Neural cell (in vitro differentiated cells): ENCODE results near the gene EIF4A3.

Source experiments
- EP300 ChIP-seq: fragments of 450-650 bp; conservative IDR thresholded peaks from 2 replicates; pipeline ENCODE4 v1.6.1; 2014; ENCODE audit warnings: antibody characterized with exemption, mild to moderate bottlenecking, moderate library complexity; ENCODE audit not compliant: poor library complexity, severe bottlenecking
- EZH2 ChIP-seq: fragments of 200-600, 300-800 bp; shearing (Covaris generic), sonication (generic); IDR thresholded peaks from 2 replicates; pipeline ENCODE4 v1.6.1; 2014; ENCODE audit warnings: antibody characterized with exemption, low read length, borderline replicate concordance, mild to moderate bottlenecking; ENCODE audit not compliant: insufficient read depth, poor library complexity, severe bottlenecking
- POLR2AphosphoS5 ChIP-seq: IDR thresholded peaks from 2 replicates; pipeline ENCODE4 v1.6.1; 2012
- RAD21 ChIP-seq: fragments of 450-650 bp; conservative IDR thresholded peaks from 2 replicates; pipeline ENCODE4 v1.6.1; 2014; ENCODE audit warnings: antibody characterized with exemption, mild to moderate bottlenecking, moderate library complexity
- REST ChIP-seq: IDR thresholded peaks from 2 replicates; pipeline ENCODE4 v1.6.1; 2012; ENCODE audit warnings: borderline replicate concordance
- SMC3 ChIP-seq: fragments of 450-650 bp; conservative IDR thresholded peaks from 2 replicates; pipeline ENCODE4 v1.6.1; 2014; ENCODE audit warnings: antibody characterized with exemption, mild to moderate bottlenecking, moderate library complexity; ENCODE audit not compliant: poor library complexity
- TAF1 ChIP-seq: IDR thresholded peaks from 2 replicates; pipeline ENCODE4 v1.6.1; 2012; ENCODE audit warnings: low read depth
- TF ChIP-seq, protein P1 (sequence below): fragments of 450-650 bp; IDR thresholded peaks from 2 replicates; pipeline ENCODE4 v1.5.1; 2014; ENCODE audit warnings: antibody characterized with exemption, mild to moderate bottlenecking, moderate library complexity; ENCODE audit not compliant: poor library complexity, severe bottlenecking

DNA sequence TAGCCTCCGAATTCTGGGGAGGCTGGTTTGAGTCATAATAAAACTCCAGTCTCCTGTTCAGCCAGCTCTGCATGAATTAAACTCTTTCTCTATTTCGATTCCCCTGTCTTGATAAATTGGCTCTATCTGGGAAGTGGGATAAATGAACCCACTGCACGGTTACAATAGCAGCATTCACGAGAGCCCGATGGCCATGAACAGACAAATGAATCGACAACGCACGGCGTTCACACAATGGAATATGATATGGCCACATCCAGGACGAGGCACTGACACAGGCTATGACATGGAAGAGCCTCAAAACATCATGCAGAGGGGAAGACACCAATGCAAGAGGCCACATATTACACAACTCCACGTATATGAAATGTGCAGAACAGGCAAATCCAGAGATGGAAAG, 17.3 kb upstream of the EIF4A3 start:
- TF ChIP-seq, protein P1, sequence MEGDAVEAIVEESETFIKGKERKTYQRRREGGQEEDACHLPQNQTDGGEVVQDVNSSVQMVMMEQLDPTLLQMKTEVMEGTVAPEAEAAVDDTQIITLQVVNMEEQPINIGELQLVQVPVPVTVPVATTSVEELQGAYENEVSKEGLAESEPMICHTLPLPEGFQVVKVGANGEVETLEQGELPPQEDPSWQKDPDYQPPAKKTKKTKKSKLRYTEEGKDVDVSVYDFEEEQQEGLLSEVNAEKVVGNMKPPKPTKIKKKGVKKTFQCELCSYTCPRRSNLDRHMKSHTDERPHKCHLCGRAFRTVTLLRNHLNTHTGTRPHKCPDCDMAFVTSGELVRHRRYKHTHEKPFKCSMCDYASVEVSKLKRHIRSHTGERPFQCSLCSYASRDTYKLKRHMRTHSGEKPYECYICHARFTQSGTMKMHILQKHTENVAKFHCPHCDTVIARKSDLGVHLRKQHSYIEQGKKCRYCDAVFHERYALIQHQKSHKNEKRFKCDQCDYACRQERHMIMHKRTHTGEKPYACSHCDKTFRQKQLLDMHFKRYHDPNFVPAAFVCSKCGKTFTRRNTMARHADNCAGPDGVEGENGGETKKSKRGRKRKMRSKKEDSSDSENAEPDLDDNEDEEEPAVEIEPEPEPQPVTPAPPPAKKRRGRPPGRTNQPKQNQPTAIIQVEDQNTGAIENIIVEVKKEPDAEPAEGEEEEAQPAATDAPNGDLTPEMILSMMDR, result no peak
- TF ChIP-seq TAF1, result no peak
- no peak for TF ChIP-seq RAD21
- no peak for TF ChIP-seq EZH2
- no peak for TF ChIP-seq REST
- TF ChIP-seq EP300, result no peak
- no peak for TF ChIP-seq SMC3
- TF ChIP-seq POLR2AphosphoS5, result no peak
